IMR-90 (cell line): ENCODE data around the gene MACC1. TPM values are rescaled to one million over a fixed set of nuclear protein-coding genes. Genes with fewer than 3 reads are reported as not detected.

Experiments used
- ATAC-seq: fragments of 200-7000 bp; cut with Tn5 transposase; 2 replicates; pipeline ENCODE4 v1.9.1; 2020; ENCODE audit warnings: low read depth, mild to moderate bottlenecking, moderate library complexity
- BruUV-seq: library from RNA; stranded (reverse); fragments of 400-500 nt; replicated peaks from 2 replicates; lab custom pipeline; 2021; lab: Mats Ljungman, UMichigan
- CTCF ChIA-PET: fragments of 300-600 bp; formaldehyde crosslinking; extraction: SDS; loops from one replicate; lab custom pipeline; 2021; ENCODE audit warnings: antibody characterized with exemption; lab: Yijun Ruan, JAX
- POLR2A ChIA-PET: fragments of 300-600 bp; sonication (Branson Sonifier 250); formaldehyde crosslinking; loops from one replicate; lab custom pipeline; 2022; ENCODE audit warnings: antibody characterized with exemption; ENCODE audit not compliant: unreplicated experiment; lab: Charles Lee
- DNase-seq: peaks from one replicate; pipeline ENCODE4 v3.0.0; 2013
- H2AFZ ChIP-seq: replicated peaks from 2 replicates; pipeline ENCODE3; 2013; ENCODE audit warnings: low read length, mild to moderate bottlenecking; ENCODE audit not compliant: poor library complexity
- H2AK5ac ChIP-seq: 2 replicates; pipeline ENCODE4 v1.6.1; 2013; ENCODE audit warnings: low read depth, low read length, inconsistent platforms
- H2AK9ac ChIP-seq: replicated peaks from 2 replicates; pipeline ENCODE3; 2013; ENCODE audit warnings: mild to moderate bottlenecking, low read depth, low read length, moderate library complexity; ENCODE audit not compliant: poor library complexity
- H2BK120ac ChIP-seq: 2 replicates; pipeline ENCODE4 v1.6.1; 2013; ENCODE audit warnings: low read depth, low read length, inconsistent platforms
- H2BK15ac ChIP-seq: 3 replicates; pipeline ENCODE4 v1.6.1; 2013; ENCODE audit warnings: low read depth, low read length, inconsistent platforms
- H2BK20ac ChIP-seq: 2 replicates; pipeline ENCODE4 v1.6.1; 2013; ENCODE audit warnings: low read depth, mild to moderate bottlenecking, inconsistent platforms, low read length, moderate library complexity
- H2BK5ac ChIP-seq: 2 replicates; pipeline ENCODE4 v1.6.1; 2013; ENCODE audit warnings: mild to moderate bottlenecking, low read depth, low read length, inconsistent platforms; ENCODE audit not compliant: poor library complexity, severe bottlenecking
- H3K14ac ChIP-seq: replicated peaks from 2 replicates; pipeline ENCODE4 v1.6.1; 2013; ENCODE audit warnings: low read depth, low read length, inconsistent platforms
- H3K18ac ChIP-seq: 2 replicates; pipeline ENCODE4 v1.6.1; 2013; ENCODE audit warnings: low read depth, low read length, control low read depth
- H3K23ac ChIP-seq: 2 replicates; pipeline ENCODE4 v1.6.1; 2013; ENCODE audit warnings: low read depth, low read length, inconsistent platforms
- H3K27ac ChIP-seq: 2 replicates; pipeline ENCODE4 v1.5.1; 2013; ENCODE audit warnings: mild to moderate bottlenecking, control low read depth, low read length; ENCODE audit not compliant: insufficient read depth
- H3K27me3 ChIP-seq: 2 replicates; pipeline ENCODE4 v1.6.1; 2013; ENCODE audit warnings: low read length; ENCODE audit not compliant: control insufficient read depth, insufficient read depth
- H3K36me3 ChIP-seq: 2 replicates; pipeline ENCODE4 v1.6.1; 2013; ENCODE audit warnings: low read length, mixed read lengths; ENCODE audit not compliant: control insufficient read depth, insufficient read depth
- H3K4ac ChIP-seq: 2 replicates; pipeline ENCODE4 v1.6.1; 2013; ENCODE audit warnings: low read depth, low read length, inconsistent platforms
- H3K4me1 ChIP-seq: 2 replicates; pipeline ENCODE4 v1.6.1; 2013; ENCODE audit warnings: low read length, mixed read lengths; ENCODE audit not compliant: control insufficient read depth, insufficient read depth
- H3K4me2 ChIP-seq: 2 replicates; pipeline ENCODE4 v1.6.1; 2013; ENCODE audit warnings: low read depth, mild to moderate bottlenecking, control low read depth, low read length, moderate library complexity
- H3K4me3 ChIP-seq: 2 replicates; pipeline ENCODE4 v1.5.1; 2013; ENCODE audit warnings: low read depth, mild to moderate bottlenecking, control low read depth, low read length, moderate library complexity; ENCODE audit not compliant: insufficient read depth
- H3K56ac ChIP-seq: 2 replicates; pipeline ENCODE4 v1.6.1; 2013; ENCODE audit warnings: low read length, inconsistent platforms; ENCODE audit not compliant: insufficient read depth; ENCODE audit errors: extremely low read depth
- H3K79me1 ChIP-seq, 2 experiments: 2 replicates each; pipeline ENCODE4 v1.6.1; 2013; ENCODE audit warnings: low read length in 2 of 2, inconsistent platforms in 1 of 2, low read depth in 1 of 2
- H3K9ac ChIP-seq: 2 replicates; pipeline ENCODE4 v1.6.1; 2013; ENCODE audit warnings: low read depth, low read length, control low read depth
- H3K9me1 ChIP-seq: 2 replicates; pipeline ENCODE4 v1.6.1; 2013; ENCODE audit warnings: low read length, inconsistent platforms; ENCODE audit not compliant: insufficient read depth
- H3K9me3 ChIP-seq: 2 replicates; pipeline ENCODE4 v1.6.1; 2013; ENCODE audit warnings: low read length; ENCODE audit not compliant: control insufficient read depth, insufficient read depth
- H4K20me1 ChIP-seq: 2 replicates; pipeline ENCODE4 v1.6.1; 2013; ENCODE audit warnings: low read length, inconsistent platforms; ENCODE audit not compliant: insufficient read depth
- H4K5ac ChIP-seq: 2 replicates; pipeline ENCODE4 v1.6.1; 2013; ENCODE audit warnings: mild to moderate bottlenecking, low read depth, low read length, control low read depth
- H4K8ac ChIP-seq, 2 experiments: 2 replicates each; pipeline ENCODE4 v1.6.1; 2013; ENCODE audit warnings: low read depth in 2 of 2, low read length in 2 of 2, control low read depth in 1 of 2, inconsistent platforms in 1 of 2
- H4K91ac ChIP-seq: 2 replicates; pipeline ENCODE4 v1.6.1; 2013; ENCODE audit warnings: low read depth, low read length, inconsistent platforms; ENCODE audit not compliant: insufficient read depth
- ELK1 ChIP-seq: fragments of 150-350 bp; IDR thresholded peaks from 2 replicates; pipeline ENCODE4 v1.6.1; 2016; ENCODE audit warnings: low read depth, mild to moderate bottlenecking, low read length, moderate library complexity, borderline replicate concordance
- MXI1 ChIP-seq: IDR thresholded peaks from 2 replicates; pipeline ENCODE4 v1.6.1; 2012; ENCODE audit warnings: low read depth, mild to moderate bottlenecking, low read length, moderate library complexity, borderline replicate concordance
- NFE2L2 ChIP-seq: fragments of 150-350 bp; IDR thresholded peaks from 2 replicates; pipeline ENCODE4 v1.6.1; 2016; ENCODE audit warnings: low read depth, mild to moderate bottlenecking, low read length
- RAD21 ChIP-seq: IDR thresholded peaks from 2 replicates; pipeline ENCODE4 v1.6.1; 2012; ENCODE audit warnings: low read length, improper control_type of control experiment
- RFX5 ChIP-seq: IDR thresholded peaks from 2 replicates; pipeline ENCODE4 v1.8.0; 2012; ENCODE audit warnings: low read depth, mild to moderate bottlenecking, low read length, moderate library complexity
- dilution Hi-C: fragments of 300-500 bp; cut with HindIII; formaldehyde crosslinking; loops from one replicate; pipeline ENCODE4 v1.14.3; 2018; ENCODE audit warnings: low sequenced_read_pairs; ENCODE audit not compliant: unreplicated experiment
- in situ Hi-C: fragments of 300-500 bp; cut with MboI; formaldehyde crosslinking; loops from 3 replicates; pipeline ENCODE4 v1.14.3; 2019; ENCODE audit warnings: low sequenced_read_pairs, inconsistent platforms, mixed read lengths
- intact Hi-C: fragments of 100-400 bp; cut with micrococcal nuclease; formaldehyde crosslinking; loops from 2 replicates; pipeline ENCODE4 v1.10.0; 2022
- polyA plus RNA-seq, 3 experiments: library from polyadenylated mRNA; depleted of rRNA; stranded (reverse); fragments of >200 nt; gene quantifications; 2 replicates each; pipeline ENCODE4 v1.2.3, GENCODE V29; 2012; ENCODE audit warnings: low replicate concordance in 1 of 3
- total RNA-seq: library from RNA; depleted of rRNA; stranded (reverse); fragments of >200 nt; gene quantifications from 2 replicates; pipeline ENCODE4 v1.2.3, GENCODE V29; 2012

MACC1 gene
- total and polyA plus RNA-seq, 2 of the 4 experiments (the other 2 are of a cell fraction) = under 0.01 TPM; not detected in 1

GRCh38 chr7:20189852-20190251 is 27.3 kb downstream of the MACC1 start:
- no peak overlapping the region for H3K14ac ChIP-seq
- H3K36me3 ChIP-seq = no peaks in the 10 kb centered on the region
- no peak overlapping the region for H3K27ac ChIP-seq
- peaks cover 4% of the 10 kb centered on the region; the same call in 1 of the 2 replicates for H3K9me3 ChIP-seq
- H3K56ac ChIP-seq = no peak overlapping the region
- no peak overlapping the region for H3K9ac ChIP-seq
- CTCF ChIA-PET = no interaction called here
- H3K79me1 ChIP-seq = no peaks in the 10 kb centered on the region
- no peak overlapping the region for H3K4me2 ChIP-seq
- DNase-seq = no peak
- H4K8ac ChIP-seq = no peak overlapping the region
- intact Hi-C loops = no loop called here
- H3K23ac ChIP-seq = no peak overlapping the region
- no peak overlapping the region for H2BK5ac ChIP-seq
- H2AFZ ChIP-seq = no peak overlapping the region
- TF ChIP-seq RAD21 (no peak), RFX5 (no peak), ELK1 (no peak), NFE2L2 (no peak), MXI1 (no peak)
- no peak overlapping the region for H2AK9ac ChIP-seq
- no peak overlapping the region for H2BK20ac ChIP-seq
- peaks cover 12% of the 10 kb centered on the region; the same call in 1 of the 2 replicates for H3K4me1 ChIP-seq
- no peak overlapping the region for H2BK120ac ChIP-seq
- H3K18ac ChIP-seq = no peak overlapping the region
- no peaks in the 10 kb centered on the region for H3K27me3 ChIP-seq
- POLR2A ChIA-PET = no interaction called here
- no peaks in the 10 kb centered on the region for H3K9me1 ChIP-seq
- dilution Hi-C loops = no loop called here
- in situ Hi-C loops = no loop called here
- no peak overlapping the region for H4K5ac ChIP-seq
- no peak overlapping the region for H2BK15ac ChIP-seq
- no peak overlapping the region for H4K91ac ChIP-seq
- no peak overlapping the region for H2AK5ac ChIP-seq
- H3K4ac ChIP-seq = no peak overlapping the region
- H3K4me3 ChIP-seq = no peak overlapping the region
- no TSS peak for BruUV-seq
- H4K20me1 ChIP-seq = no peaks in the 10 kb centered on the region
- ATAC-seq = no peak
